PC-3 (cell line): ENCODE measurements around the gene SUSD3. TPM values are rescaled to one million over a fixed set of nuclear protein-coding genes. Genes with fewer than 3 reads are reported as not detected.

Source experiments
- ATAC-seq: fragments of 200-7000 bp; cut with Tn5 transposase; 2 replicates; pipeline ENCODE4 v1.9.1; 2020; ENCODE audit warnings: mild to moderate bottlenecking, moderate library complexity
- BruUV-seq: library from RNA; stranded (reverse); fragments of 400-500 nt; replicated peaks from 2 replicates; lab custom pipeline; 2021; lab: Mats Ljungman, UMichigan
- CTCF ChIA-PET: fragments of 300-600 bp; sonication (Branson Sonifier 250); formaldehyde crosslinking; loops from one replicate; lab custom pipeline; 2022; ENCODE audit warnings: antibody characterized with exemption; lab: Charles Lee
- POLR2A ChIA-PET: fragments of 300-600 bp; sonication (Branson Sonifier 250); formaldehyde crosslinking; loops from one replicate; lab custom pipeline; 2022; ENCODE audit warnings: antibody characterized with exemption; ENCODE audit not compliant: unreplicated experiment; lab: Charles Lee
- DNase-seq: peaks from one replicate; pipeline ENCODE4 v3.0.0-alpha.2; 2015
- H2AFZ ChIP-seq: fragments of 300-600 bp; sonication (generic); 2 replicates; pipeline ENCODE4 v1.6.0; 2016; ENCODE audit warnings: antibody characterized with exemption, low read length
- H3F3A ChIP-seq: fragments of 300-600 bp; sonication (generic); one replicate; pipeline ENCODE4 v1.6.0; 2017; ENCODE audit warnings: antibody characterized with exemption, low read length, control low read depth, mild to moderate bottlenecking; ENCODE audit not compliant: unreplicated experiment
- H3K27ac ChIP-seq: fragments of 300-600 bp; sonication (generic); 2 replicates; pipeline ENCODE4 v1.5.1; 2016; ENCODE audit warnings: mild to moderate bottlenecking, low read length
- H3K27me3 ChIP-seq: fragments of 300-600 bp; sonication (generic); 2 replicates; pipeline ENCODE4 v1.6.1; 2016; ENCODE audit warnings: low read length, mixed read lengths
- H3K36me3 ChIP-seq: fragments of 300-600 bp; sonication (generic); 2 replicates; pipeline ENCODE4 v1.6.1; 2016; ENCODE audit warnings: low read depth, mixed run types, low read length, mixed read lengths
- H3K4me1 ChIP-seq: fragments of 300-600 bp; sonication (generic); 2 replicates; pipeline ENCODE4 v1.5.1; 2016; ENCODE audit warnings: low read length; ENCODE audit not compliant: insufficient read depth
- H3K4me2 ChIP-seq: fragments of 300-600 bp; sonication (generic); 2 replicates; pipeline ENCODE4 v1.6.0; 2016; ENCODE audit warnings: low read length
- H3K4me3 ChIP-seq: fragments of 300-600 bp; sonication (generic); 2 replicates; pipeline ENCODE4 v1.5.1; 2016; ENCODE audit warnings: mild to moderate bottlenecking, low read length, mixed read lengths
- H3K79me2 ChIP-seq: fragments of 300-600 bp; sonication (generic); 2 replicates; pipeline ENCODE4 v1.6.1; 2017; ENCODE audit warnings: low read length, mixed read lengths
- H3K9ac ChIP-seq: fragments of 300-600 bp; sonication (generic); 2 replicates; pipeline ENCODE4 v1.6.0; 2016; ENCODE audit warnings: mild to moderate bottlenecking, low read length
- H3K9me2 ChIP-seq: fragments of 300-600 bp; sonication (generic); replicated peaks from 2 replicates; pipeline ENCODE4 v1.6.1; 2016; ENCODE audit warnings: mixed run types, low read length, mixed read lengths
- H3K9me3 ChIP-seq: fragments of 300-600 bp; sonication (generic); 2 replicates; pipeline ENCODE4 v1.6.1; 2016; ENCODE audit warnings: low read length, mixed read lengths
- H4K20me1 ChIP-seq: fragments of 300-600 bp; sonication (generic); 2 replicates; pipeline ENCODE4 v1.6.1; 2016; ENCODE audit warnings: low read length, mixed read lengths
- EZH2 ChIP-seq: fragments of 300-600 bp; sonication (generic); IDR thresholded peaks from one replicate; pipeline ENCODE4 v1.6.1; 2017; ENCODE audit warnings: antibody characterized with exemption, mild to moderate bottlenecking, low read length; ENCODE audit not compliant: unreplicated experiment
- EZH2phosphoT487 ChIP-seq: fragments of 300-600 bp; sonication (generic); IDR thresholded peaks from 2 replicates; pipeline ENCODE4 v1.6.1; 2018; ENCODE audit warnings: mild to moderate bottlenecking, antibody characterized with exemption, low read length, borderline replicate concordance
- intact Hi-C: fragments of 100-400 bp; cut with micrococcal nuclease; formaldehyde crosslinking; loops from 2 replicates; pipeline ENCODE4 v1.9.0; 2023
- total RNA-seq: library from RNA; depleted of rRNA; stranded (reverse); fragments of >200 nt; gene quantifications from 2 replicates; pipeline ENCODE4 v1.2.3, GENCODE V29; 2014
- TF ChIP-seq, protein P1 (sequence below): fragments of 300-600 bp; sonication (generic); conservative IDR thresholded peaks from 2 replicates; pipeline ENCODE4 v1.5.1; 2017; ENCODE audit warnings: antibody characterized with exemption, low read depth, mild to moderate bottlenecking, low read length

The SUSD3 gene
- total RNA-seq, 1 experiment from 2014 or later, result 13.4 TPM

DNA sequence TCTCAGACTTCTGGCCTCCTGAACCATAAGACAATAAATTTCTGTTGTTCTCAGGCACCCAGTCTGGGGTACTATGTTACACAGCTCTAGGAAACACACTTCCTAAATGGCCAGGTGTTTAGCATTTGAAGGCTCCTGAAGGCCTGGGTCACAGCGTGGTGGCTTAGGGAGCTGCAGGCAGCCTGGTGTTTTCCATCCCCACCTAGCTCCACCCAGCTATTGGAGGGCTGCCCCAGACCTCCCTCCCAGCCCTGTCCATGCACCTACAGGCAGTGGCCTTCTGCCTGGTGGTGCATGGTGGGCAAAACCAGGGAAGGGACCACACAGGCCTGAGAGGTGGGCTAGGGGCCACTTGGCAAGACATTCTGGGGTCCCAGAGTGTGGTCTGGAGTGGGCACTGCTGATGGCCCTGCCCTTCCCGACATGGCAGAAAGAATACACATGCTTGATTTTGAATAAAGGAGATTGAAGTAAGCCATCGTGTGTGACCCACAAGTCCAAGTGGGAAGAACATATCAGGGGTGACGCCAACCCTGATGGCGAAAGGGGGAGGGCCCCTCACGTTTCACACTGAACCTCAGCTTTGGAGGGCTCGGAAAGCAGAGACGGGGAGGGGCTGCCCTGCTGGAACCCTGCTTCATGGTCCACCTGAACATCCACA lies 1.3 kb upstream of the SUSD3 start:
- Histone ChIP-seq H3K4me3 (no peak overlapping the region), H3K27me3 (no peaks in the 10 kb centered on the region), H3K4me2 (no peak overlapping the region), H3K4me1 (peaks cover 27% of the 10 kb centered on the region), H4K20me1 (no peaks in the 10 kb centered on the region), H3K79me2 (peaks cover 11% of the 10 kb centered on the region), H3K27ac (no peak overlapping the region), H2AFZ (no peak overlapping the region), H3K36me3 (no peaks in the 10 kb centered on the region), H3K9me3 (no peaks in the 10 kb centered on the region), H3F3A (no peaks in the 10 kb centered on the region), H3K9ac (no peak overlapping the region), H3K9me2 (no peaks in the 10 kb centered on the region)
- ChIA-PET CTCF (no interaction called here), POLR2A (no interaction called here)
- TF ChIP-seq, protein P1, sequence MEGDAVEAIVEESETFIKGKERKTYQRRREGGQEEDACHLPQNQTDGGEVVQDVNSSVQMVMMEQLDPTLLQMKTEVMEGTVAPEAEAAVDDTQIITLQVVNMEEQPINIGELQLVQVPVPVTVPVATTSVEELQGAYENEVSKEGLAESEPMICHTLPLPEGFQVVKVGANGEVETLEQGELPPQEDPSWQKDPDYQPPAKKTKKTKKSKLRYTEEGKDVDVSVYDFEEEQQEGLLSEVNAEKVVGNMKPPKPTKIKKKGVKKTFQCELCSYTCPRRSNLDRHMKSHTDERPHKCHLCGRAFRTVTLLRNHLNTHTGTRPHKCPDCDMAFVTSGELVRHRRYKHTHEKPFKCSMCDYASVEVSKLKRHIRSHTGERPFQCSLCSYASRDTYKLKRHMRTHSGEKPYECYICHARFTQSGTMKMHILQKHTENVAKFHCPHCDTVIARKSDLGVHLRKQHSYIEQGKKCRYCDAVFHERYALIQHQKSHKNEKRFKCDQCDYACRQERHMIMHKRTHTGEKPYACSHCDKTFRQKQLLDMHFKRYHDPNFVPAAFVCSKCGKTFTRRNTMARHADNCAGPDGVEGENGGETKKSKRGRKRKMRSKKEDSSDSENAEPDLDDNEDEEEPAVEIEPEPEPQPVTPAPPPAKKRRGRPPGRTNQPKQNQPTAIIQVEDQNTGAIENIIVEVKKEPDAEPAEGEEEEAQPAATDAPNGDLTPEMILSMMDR, result no peak
- DNase-seq (no peak), ATAC-seq (no peak)
- no TSS peak for BruUV-seq
- intact Hi-C loops, result no loop called here

DNA sequence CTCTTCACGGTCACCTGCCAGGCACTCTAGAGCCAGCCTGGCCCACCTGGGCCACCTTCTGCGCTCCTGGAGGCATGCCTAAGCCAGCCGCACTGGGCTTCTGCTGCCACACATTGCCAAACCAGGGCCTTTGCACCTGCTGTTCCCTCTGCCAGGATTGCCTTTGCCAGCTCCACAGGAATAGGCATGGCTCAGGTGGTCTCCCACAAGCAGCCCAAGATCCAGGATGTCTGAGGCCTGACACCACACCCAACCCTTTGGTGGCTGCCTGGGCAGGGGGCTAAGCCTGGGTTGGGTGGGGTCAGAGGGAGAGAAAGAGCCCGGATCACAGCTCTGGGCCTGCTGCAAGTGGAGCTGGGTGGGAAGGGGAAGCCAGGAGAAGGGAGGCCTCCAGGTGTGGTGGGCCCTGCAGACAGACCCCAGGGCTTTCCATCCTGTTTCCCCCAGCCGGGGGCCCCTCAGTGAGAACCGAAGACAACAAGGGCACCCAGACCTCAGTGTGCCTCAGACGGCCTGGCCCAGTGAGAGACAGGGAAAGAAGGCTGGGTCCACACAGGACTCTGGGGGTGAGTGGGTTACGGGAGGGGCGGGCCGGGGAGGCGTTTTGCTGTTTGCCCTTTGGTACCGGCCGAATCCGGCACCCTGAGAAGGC lies 672 bp upstream of the SUSD3 start:
- Histone ChIP-seq H3K9ac (no peak overlapping the region), H3K4me1 (peaks cover 27% of the 10 kb centered on the region), H3K4me3 (no peak overlapping the region), H3K79me2 (peaks cover 11% of the 10 kb centered on the region), H3K27me3 (no peaks in the 10 kb centered on the region), H3F3A (no peaks in the 10 kb centered on the region), H3K36me3 (no peaks in the 10 kb centered on the region), H3K4me2 (peak overlapping the region; percentile 80; the same call in 1 of the 2 replicates), H4K20me1 (no peaks in the 10 kb centered on the region), H3K27ac (no peak overlapping the region), H3K9me3 (no peaks in the 10 kb centered on the region), H2AFZ (peak overlapping the region; percentile 68; the same call in 1 of the 2 replicates), H3K9me2 (no peaks in the 10 kb centered on the region)
- no peak for ATAC-seq
- DNase-seq, result no peak
- ChIA-PET CTCF (no interaction called here), POLR2A (no interaction called here)
- BruUV-seq, result no TSS peak
- TF ChIP-seq, protein P1, result no peak
- TF ChIP-seq EZH2phosphoT487, result no peak
- no peak for TF ChIP-seq EZH2
- intact Hi-C loops, result no loop called here
